ENCODE data around the gene TRRAP.
A peak's percentile ranks its signal among the peaks of the same experiment; 100 is the strongest.

TRRAP gene

GRCh38 chr7:98870121-98870651 lies 8.1 kb upstream of the TRRAP start (continued):
- TF ChIP-seq, protein P1, sequence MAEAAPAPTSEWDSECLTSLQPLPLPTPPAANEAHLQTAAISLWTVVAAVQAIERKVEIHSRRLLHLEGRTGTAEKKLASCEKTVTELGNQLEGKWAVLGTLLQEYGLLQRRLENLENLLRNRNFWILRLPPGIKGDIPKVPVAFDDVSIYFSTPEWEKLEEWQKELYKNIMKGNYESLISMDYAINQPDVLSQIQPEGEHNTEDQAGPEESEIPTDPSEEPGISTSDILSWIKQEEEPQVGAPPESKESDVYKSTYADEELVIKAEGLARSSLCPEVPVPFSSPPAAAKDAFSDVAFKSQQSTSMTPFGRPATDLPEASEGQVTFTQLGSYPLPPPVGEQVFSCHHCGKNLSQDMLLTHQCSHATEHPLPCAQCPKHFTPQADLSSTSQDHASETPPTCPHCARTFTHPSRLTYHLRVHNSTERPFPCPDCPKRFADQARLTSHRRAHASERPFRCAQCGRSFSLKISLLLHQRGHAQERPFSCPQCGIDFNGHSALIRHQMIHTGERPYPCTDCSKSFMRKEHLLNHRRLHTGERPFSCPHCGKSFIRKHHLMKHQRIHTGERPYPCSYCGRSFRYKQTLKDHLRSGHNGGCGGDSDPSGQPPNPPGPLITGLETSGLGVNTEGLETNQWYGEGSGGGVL (tag by site-specific recombination; IDR thresholded peaks at IDR 0.05) = peak; percentile 91
- no peak for TF ChIP-seq SETDB1 (IDR thresholded peaks at IDR 0.05; ENCODE audit: insufficient read length, low read length)
- TF ChIP-seq ZNF518A (tag by site-specific recombination; conservative IDR thresholded peaks at IDR 0.05; ENCODE audit: low read depth) = no peak
- TF ChIP-seq ZNF174 (tag by site-specific recombination; IDR thresholded peaks at IDR 0.05) = no peak
- TF ChIP-seq ELK4 (IDR thresholded peaks at IDR 0.05; ENCODE audit: borderline replicate concordance, low read depth, low read length) = no peak
- no peak for TF ChIP-seq ZNF521 (tag by site-specific recombination; IDR thresholded peaks at IDR 0.05)
- TF ChIP-seq PRDM6 (tag by site-specific recombination; IDR thresholded peaks at IDR 0.05) = no peak
- peak; percentile 72; the same call in 1 of the 2 replicates for TF ChIP-seq KLF9 (tag by site-specific recombination; IDR thresholded peaks at IDR 0.05; ENCODE audit: low read depth)
- TF ChIP-seq ZNF292 (tag by site-specific recombination; IDR thresholded peaks at IDR 0.05; ENCODE audit: borderline replicate concordance, low read depth) = no peak
- 0 out of 2 replicates have a peak, but pooled peaks have one; percentile 20 for TF ChIP-seq ZNF366 (tag by site-specific recombination; conservative IDR thresholded peaks at IDR 0.05)
- no peak for TF ChIP-seq ZNF449 (tag by site-specific recombination; IDR thresholded peaks at IDR 0.05)
- no peak for TF ChIP-seq ZNF510 (tag by site-specific recombination; IDR thresholded peaks at IDR 0.05; ENCODE audit: insufficient replicate concordance)
- peak; percentile 29; the same call in 1 of the 2 replicates for TF ChIP-seq SP2 (tag by site-specific recombination; IDR thresholded peaks at IDR 0.05)
- no peak for TF ChIP-seq ZBTB20 (tag by site-specific recombination; IDR thresholded peaks at IDR 0.05)
- TF ChIP-seq ZNF571 (tag by site-specific recombination; IDR thresholded peaks at IDR 0.05) = no peak
- TF ChIP-seq, protein P2, sequence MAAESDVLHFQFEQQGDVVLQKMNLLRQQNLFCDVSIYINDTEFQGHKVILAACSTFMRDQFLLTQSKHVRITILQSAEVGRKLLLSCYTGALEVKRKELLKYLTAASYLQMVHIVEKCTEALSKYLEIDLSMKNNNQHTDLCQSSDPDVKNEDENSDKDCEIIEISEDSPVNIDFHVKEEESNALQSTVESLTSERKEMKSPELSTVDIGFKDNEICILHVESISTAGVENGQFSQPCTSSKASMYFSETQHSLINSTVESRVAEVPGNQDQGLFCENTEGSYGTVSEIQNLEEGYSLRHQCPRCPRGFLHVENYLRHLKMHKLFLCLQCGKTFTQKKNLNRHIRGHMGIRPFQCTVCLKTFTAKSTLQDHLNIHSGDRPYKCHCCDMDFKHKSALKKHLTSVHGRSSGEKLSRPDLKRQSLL (tag by site-specific recombination; IDR thresholded peaks at IDR 0.05) = no peak
- no peak for TF ChIP-seq ZNF169 (tag by site-specific recombination; IDR thresholded peaks at IDR 0.05)
- TF ChIP-seq GLIS1 (tag by site-specific recombination; IDR thresholded peaks at IDR 0.05) = peak; percentile 83
- TF ChIP-seq ZSCAN23 (tag by site-specific recombination; IDR thresholded peaks at IDR 0.05) = no peak
- no peak for TF ChIP-seq ZNF585B (tag by site-specific recombination; IDR thresholded peaks at IDR 0.05)
- TF ChIP-seq ZNF624 (tag by site-specific recombination; IDR thresholded peaks at IDR 0.05) = no peak
- TF ChIP-seq ZNF621 (tag by site-specific recombination; IDR thresholded peaks at IDR 0.05) = no peak
- TF ChIP-seq ZNF114 (tag by site-specific recombination; IDR thresholded peaks at IDR 0.05) = no peak
- TF ChIP-seq ZBTB8A (tag by site-specific recombination; IDR thresholded peaks at IDR 0.05) = no peak
- TF ChIP-seq ZNF391 (tag by site-specific recombination; IDR thresholded peaks at IDR 0.05; ENCODE audit: borderline replicate concordance, low read depth) = no peak
- TF ChIP-seq, protein P3, sequence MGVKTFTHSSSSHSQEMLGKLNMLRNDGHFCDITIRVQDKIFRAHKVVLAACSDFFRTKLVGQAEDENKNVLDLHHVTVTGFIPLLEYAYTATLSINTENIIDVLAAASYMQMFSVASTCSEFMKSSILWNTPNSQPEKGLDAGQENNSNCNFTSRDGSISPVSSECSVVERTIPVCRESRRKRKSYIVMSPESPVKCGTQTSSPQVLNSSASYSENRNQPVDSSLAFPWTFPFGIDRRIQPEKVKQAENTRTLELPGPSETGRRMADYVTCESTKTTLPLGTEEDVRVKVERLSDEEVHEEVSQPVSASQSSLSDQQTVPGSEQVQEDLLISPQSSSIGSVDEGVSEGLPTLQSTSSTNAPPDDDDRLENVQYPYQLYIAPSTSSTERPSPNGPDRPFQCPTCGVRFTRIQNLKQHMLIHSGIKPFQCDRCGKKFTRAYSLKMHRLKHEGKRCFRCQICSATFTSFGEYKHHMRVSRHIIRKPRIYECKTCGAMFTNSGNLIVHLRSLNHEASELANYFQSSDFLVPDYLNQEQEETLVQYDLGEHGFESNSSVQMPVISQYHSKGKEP (tag by site-specific recombination; IDR thresholded peaks at IDR 0.05) = peak; percentile 55; the same call in 1 of the 2 replicates

All from HEK293 (cell line).